ENCODE measurements around the gene PAEP.

The PAEP gene

GRCh38 chr9:135562235-135562745 lies 734 bp downstream of the PAEP start:
- H3K4me3 ChIP-seq (ENCODE audit: low read depth, low read length), result no peak overlapping the region
- TF ChIP-seq, protein P1, sequence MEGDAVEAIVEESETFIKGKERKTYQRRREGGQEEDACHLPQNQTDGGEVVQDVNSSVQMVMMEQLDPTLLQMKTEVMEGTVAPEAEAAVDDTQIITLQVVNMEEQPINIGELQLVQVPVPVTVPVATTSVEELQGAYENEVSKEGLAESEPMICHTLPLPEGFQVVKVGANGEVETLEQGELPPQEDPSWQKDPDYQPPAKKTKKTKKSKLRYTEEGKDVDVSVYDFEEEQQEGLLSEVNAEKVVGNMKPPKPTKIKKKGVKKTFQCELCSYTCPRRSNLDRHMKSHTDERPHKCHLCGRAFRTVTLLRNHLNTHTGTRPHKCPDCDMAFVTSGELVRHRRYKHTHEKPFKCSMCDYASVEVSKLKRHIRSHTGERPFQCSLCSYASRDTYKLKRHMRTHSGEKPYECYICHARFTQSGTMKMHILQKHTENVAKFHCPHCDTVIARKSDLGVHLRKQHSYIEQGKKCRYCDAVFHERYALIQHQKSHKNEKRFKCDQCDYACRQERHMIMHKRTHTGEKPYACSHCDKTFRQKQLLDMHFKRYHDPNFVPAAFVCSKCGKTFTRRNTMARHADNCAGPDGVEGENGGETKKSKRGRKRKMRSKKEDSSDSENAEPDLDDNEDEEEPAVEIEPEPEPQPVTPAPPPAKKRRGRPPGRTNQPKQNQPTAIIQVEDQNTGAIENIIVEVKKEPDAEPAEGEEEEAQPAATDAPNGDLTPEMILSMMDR (IDR thresholded peaks at IDR 0.05; ENCODE audit: low read depth, low read length), result no peak

DNA sequence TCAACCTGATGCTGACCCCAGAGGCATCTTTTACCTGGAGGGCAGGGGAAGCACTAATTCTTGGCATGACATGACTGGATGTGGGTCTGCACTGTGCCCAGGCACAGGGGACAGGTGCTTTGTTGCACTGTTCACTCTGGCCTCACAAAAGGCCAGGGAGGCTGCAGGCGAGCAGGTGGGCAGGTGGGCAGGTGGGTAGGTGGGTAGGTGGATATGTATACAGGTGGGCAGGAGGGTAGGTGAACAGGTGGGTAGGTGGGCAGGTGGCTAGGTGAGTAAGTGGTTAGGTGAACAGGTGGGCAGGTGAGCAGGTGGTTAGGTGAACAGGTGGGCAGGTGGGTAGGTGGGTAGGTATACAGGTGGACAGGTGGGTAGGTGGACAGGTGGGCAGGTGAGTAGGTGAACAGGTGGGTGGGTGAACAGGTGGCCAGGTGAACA lies 1.5 kb downstream of the PAEP start:
- TF ChIP-seq, protein P1 (IDR thresholded peaks at IDR 0.05; ENCODE audit: low read depth, low read length), result no peak
- no peak overlapping the region for H3K4me3 ChIP-seq (ENCODE audit: low read depth, low read length)

GRCh38 chr9:135563858-135564257 lies 2.3 kb downstream of the PAEP start:
- TF ChIP-seq, protein P1 (IDR thresholded peaks at IDR 0.05; ENCODE audit: low read depth, low read length), result no peak
- no peak overlapping the region for H3K4me3 ChIP-seq (ENCODE audit: low read depth, low read length)

DNA sequence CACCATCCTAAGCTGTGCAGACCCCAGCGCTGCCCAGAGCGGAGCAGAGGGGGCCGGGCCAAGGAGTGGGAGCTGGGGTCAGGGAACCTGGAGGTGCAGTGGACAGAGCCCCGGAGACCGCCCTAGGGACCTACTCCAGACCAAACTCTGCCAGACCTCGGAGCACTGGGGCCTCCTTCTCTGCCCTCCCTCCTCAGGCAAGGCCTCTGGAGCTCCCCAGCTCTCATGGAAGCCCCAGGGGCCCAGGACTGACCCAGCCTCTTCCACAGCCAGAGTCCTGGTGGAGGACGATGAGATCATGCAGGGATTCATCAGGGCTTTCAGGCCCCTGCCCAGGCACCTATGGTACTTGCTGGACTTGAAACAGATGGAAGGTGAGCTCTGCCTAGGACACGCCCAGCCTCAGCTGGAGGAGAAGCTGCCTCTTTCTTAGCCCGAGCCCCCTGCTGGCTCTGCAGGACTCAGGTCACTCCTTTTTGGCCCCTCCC lies 3.6 kb downstream of the PAEP start:
- TF ChIP-seq, protein P1 (IDR thresholded peaks at IDR 0.05; ENCODE audit: low read depth, low read length), result no peak
- H3K4me3 ChIP-seq (ENCODE audit: low read depth, low read length), result no peak overlapping the region

DNA sequence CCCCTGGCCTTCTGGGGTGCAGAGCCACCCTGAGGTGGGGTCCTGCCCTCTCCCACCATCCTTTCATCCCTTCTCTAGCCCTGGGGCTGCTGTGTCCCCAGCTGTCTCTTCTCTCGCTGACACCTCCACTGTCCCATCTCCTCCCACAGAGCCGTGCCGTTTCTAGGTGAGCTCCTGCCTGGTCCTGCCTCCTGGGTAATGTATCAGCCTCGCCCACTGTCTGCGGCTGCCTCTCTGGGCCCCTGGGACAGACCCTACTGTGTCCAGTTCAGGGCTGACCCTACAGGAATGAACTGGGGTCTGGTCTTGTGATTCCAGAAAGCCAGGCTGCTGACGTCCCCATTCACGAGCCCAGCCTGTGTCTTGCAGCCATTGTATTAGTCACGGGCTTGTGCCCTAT lies 4.1 kb downstream of the PAEP start:
- H3K4me3 ChIP-seq (ENCODE audit: low read depth, low read length), result no peak overlapping the region
- TF ChIP-seq, protein P1 (IDR thresholded peaks at IDR 0.05; ENCODE audit: low read depth, low read length), result no peak

DNA sequence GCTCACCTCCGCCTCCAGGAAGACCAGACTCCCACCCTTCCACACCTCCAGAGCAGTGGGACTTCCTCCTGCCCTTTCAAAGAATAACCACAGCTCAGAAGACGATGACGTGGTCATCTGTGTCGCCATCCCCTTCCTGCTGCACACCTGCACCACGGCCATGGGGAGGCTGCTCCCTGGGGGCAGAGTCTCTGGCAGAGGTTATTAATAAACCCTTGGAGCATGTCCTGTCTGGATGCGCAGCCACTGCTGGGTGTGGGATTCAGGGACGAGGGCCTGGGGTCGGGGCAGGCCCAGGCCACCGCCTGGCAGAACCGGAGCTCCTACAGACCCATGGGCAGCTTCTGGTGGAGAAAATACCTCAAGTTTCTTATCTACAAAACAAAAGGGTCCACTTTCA lies 5.0 kb downstream of the PAEP start:
- no peak overlapping the region for H3K4me3 ChIP-seq (ENCODE audit: low read depth, low read length)
- TF ChIP-seq, protein P1 (IDR thresholded peaks at IDR 0.05; ENCODE audit: low read depth, low read length), result no peak

GRCh38 chr9:135567311-135567710 lies 5.8 kb downstream of the PAEP start:
- TF ChIP-seq, protein P1 (IDR thresholded peaks at IDR 0.05; ENCODE audit: low read depth, low read length), result no peak
- H3K4me3 ChIP-seq (ENCODE audit: low read depth, low read length), result no peak overlapping the region

All from WI38 (cell line).